GM18498 (cell line): ENCODE results near the gene WFIKKN1.
"Not testable (repeated sequence)": the region's sequence is repeated elsewhere in the genome, so short reads cannot be mapped to it uniquely, and the experiment has no call there.

Experiments used
- ATAC-seq: cut with Tn5 transposase; IDR thresholded peaks from one replicate; pipeline ENCODE4 v1.9.1; 2021; ENCODE audit warnings: mild to moderate bottlenecking, moderate library complexity; ENCODE audit not compliant: unreplicated experiment

WFIKKN1 gene

GRCh38 chr16:595094-595528 lies 35.7 kb upstream of the WFIKKN1 start:
- ATAC-seq, result no peak

DNA sequence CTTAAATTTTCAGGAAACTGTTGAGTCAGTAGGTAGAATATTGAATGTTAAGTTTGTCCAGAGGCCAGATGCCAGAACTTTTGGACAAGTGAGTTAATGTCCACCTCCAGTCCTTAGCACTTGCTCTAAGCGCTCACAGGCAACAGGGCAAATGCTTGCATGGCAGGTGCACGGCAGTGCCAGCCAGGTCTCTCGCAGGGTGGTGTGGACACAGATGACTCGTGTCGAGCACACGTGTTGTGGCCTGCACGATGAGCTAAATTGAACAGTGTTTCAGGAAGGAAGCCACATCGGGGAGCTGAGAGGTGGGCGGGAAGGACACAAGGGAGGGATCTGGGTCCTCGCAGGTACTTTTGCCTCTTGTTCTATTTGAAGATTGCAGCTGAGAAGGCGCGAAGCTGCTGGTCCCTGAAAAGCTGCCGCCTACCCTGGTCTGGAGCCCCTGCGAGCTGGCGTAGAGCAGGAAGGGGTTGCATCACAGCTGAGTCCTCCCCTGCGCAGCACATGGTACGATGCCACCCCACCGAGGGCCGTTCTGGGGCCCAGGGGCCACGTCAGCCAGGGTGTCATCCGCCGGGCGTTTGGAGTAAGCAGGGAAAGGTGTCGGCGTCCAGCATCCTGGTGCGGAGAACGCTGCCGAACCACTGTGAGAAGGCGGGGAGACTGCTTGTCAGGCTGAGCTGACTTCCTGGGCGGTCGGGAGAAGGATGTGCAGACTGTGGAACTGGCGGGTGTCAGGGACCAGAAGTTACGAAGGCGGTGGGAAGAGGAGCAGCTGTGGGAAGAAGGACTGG lies 34.6 kb upstream of the WFIKKN1 start:
- ATAC-seq, result no peak

GRCh38 chr16:596736-597060 lies 34.1 kb upstream of the WFIKKN1 start:
- no peak for ATAC-seq

GRCh38 chr16:597655-598054 lies 33.1 kb upstream of the WFIKKN1 start:
- ATAC-seq, result not testable (repeated sequence)

DNA sequence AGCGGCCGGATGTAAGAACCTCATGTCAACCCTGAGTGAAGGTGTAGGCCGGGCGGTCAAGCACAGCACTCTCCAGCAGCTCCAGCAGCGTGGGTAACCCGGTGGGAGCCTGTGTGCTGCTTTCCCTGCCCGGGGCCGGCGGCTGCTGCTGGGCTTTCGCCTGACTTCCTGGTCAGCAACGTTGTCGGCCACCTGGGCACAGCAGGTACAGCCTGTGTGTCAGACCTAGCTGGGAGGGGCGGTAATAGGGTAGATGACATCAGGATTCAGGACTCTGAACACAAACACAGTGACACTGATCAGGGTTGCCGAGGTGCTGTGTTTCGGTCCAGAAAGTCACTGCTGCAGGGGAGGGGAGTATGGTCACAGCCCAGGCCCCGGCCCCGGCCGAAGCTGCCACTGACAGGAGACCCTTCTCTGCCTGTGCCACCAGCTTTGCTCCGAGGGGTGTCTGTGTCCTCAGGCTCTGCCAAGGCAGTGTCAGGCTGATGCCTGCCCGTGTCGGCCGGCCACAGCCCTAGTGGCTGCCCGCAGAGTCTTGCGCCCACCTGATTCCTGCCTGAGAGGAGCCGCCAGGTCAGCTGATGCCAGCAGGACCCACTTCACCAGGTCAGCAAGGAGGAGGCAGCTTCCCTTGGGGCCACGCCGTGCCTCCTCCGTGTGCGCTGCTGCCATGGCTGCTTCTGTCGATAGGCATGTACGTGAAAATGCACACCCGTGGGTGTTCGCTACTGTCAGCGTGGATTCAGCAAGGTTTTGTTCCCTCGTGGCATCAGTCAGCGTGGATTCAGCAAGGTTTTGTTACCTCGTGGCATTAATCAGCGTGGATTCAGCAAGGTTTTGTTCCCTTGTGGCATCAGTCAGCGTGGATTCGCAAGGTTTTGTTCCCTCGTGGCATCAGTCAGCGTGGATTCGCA lies 31.7 kb upstream of the WFIKKN1 start:
- no peak for ATAC-seq

GRCh38 chr16:600781-601180 lies 30.0 kb upstream of the WFIKKN1 start:
- no peak for ATAC-seq

- no peak for ATAC-seq
These were observed 26.9 kb upstream of the WFIKKN1 start for GRCh38 chr16:603933-604332.

DNA sequence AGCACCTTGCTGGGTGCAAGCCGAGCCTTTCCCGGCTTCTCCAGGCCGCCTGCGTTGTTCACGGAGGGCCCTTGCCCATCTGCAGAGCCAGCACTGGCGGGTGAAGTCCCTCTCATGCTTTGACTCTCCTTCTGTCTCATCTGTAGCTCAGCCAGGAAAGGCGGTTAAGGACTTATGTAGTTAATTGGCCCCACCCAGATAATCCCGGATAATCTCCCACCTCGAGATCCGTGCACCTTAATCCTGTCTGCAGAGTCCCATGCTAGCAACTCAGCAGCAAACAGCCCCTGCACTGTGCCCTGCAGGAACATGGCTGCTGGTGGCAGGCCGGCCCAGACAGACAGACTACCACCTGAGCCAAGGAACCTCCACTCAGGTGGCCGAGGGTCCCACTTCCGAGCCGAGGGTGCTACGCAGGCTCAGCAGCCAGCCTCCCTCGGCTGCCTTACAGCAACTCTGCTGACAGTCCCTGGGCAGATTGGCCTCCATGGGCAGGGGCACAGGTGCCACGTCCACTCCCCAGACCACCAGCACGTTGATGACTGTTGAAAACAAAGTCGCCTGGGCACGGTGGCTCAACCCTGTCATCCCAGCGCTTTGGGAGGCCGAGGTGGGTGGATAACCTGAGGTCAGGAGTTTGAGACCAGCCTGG lies 24.0 kb upstream of the WFIKKN1 start:
- ATAC-seq, result no peak

DNA sequence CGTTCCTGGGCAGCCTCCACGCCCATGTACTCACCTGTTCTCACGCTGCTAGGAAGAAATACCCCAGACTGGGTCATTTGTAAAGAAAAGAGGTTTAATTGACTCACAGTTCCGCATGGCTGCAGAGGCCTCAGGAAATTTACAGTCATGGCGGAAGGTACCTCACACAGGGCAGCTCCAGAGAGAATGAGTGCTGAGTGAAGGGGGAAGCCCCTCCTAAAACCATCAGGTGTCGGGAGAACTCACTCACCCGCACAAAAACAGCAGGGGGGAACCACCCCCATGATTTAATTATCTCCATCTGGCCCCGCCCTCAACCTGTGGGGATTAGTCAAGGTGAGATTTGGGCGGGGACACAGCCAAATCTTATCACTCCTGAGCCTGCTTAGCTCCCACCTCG lies 22.8 kb upstream of the WFIKKN1 start:
- ATAC-seq, result no peak

DNA sequence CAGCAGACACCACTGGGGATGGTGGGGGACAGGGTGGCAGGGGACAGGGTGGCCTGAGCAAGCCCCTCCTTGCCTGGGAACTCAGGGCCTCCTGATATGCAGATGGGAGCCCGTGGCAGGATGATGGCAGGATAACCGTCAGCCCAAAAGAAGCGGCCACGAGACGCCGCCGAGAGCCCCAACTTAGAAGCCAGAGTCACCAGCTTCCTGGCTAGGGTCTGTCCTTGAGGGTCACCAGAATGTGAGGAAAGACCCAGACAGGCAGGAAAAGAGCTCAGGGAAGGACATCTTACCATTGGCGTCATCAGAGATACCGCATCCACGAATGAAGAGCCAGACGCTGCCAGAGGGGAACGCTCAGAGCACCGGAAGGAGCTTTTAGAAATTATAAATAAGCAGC lies 21.5 kb upstream of the WFIKKN1 start:
- no peak for ATAC-seq

DNA sequence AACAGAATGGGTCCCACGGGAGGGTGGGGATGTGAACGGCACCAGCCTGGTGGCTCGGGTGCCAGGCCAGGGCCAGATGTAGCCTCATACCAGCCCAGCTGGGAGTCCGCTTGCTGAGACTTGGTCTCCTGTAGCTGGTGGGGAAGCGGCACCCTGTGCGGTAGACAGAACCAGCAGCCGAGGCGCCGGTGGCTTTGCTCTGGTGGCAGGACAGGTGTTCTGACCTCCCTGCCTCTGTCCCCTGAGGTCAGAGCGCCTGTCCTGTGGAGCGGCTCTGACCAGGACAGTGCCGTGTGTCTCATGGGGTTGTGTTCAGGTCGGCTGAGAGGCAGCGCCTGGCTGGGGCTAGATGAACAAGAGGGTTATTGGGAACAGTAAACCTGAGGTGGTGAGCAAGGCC lies 20.8 kb upstream of the WFIKKN1 start:
- ATAC-seq, result no peak

- ATAC-seq, result no peak
These were observed 20.0 kb upstream of the WFIKKN1 start for GRCh38 chr16:610513-611381.

GRCh38 chr16:615122-615521 lies 15.7 kb upstream of the WFIKKN1 start:
- ATAC-seq, result no peak

- no peak for ATAC-seq
These were observed 13.8 kb upstream of the WFIKKN1 start for GRCh38 chr16:616733-617586.

- ATAC-seq, result no peak
These were observed 12.9 kb upstream of the WFIKKN1 start for GRCh38 chr16:617855-618254.

DNA sequence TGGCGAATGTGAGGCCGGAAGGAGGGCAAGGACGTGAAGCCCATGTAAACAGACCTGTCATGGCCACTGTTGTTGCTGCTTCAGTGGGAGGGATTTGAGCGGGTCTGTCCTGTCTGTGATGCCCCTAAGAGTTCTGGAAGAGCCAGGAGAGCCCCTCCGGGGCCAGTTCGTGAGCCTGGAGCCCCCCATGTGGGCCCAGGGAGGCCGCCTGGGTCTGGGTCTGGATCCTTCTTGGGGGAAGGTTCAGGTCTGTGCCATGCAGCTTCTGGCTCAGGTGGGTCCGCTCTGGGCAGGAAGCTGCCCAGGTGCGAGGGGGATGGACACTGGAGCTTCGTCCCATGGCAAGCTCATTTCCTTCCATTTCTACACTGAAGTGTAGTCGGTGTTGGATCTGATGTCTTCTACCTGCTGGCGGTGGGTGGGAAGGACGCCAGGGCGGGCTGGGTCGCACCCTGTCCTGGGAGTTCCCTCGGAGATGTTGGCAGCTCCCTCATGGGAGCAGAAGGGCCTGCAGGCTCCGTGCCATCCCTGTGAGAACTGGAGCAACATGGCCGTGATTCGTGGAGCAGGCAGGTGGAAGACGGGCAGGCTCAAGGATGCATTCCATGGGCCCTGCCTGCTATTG lies 11.2 kb upstream of the WFIKKN1 start:
- no peak for ATAC-seq

- ATAC-seq, result no peak
These were observed 9.9 kb upstream of the WFIKKN1 start for GRCh38 chr16:620700-621525.

DNA sequence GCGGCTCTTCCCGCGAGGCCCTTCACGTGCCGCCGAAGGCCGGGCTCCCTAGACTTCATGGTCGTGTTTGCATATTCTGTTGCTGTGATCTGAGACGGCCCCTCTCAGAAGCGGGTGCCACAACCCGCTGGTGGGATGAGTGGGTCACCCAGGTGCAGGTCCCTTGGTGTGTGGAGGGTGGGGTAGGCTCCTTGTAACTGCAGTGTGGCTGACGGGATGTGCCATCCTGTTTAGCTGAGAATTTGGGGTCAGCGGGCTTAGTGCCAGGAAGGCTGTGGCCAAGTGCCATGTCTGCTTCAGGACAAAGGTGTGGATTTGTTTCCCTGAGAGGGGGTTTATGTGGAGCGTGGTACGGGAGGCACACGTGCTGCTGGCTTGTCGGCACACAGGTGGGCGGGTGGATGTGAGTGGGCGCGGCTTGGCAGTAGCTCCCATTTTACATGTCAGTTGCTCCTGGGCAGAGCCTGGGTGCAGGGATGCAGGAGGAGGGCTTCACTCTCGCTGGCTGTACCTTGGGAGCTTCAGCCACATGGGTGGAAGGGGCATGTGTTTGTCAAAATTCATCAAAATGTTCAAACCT lies 9.2 kb upstream of the WFIKKN1 start:
- no peak for ATAC-seq
